ENCODE data around the gene AACS. TPM values are rescaled to one million over a fixed set of nuclear protein-coding genes. Genes with fewer than 3 reads are reported as not detected.

Gene AACS
- total and polyA plus RNA-seq, 2 of the 8 experiments (the other 6 are each of a cell fraction or from before 2014, with no cell fraction given): 51.9 to 52.4 TPM

- no peak for TF ChIP-seq HDAC2 (IDR thresholded peaks at IDR 0.05; ENCODE audit: borderline replicate concordance in 1 of 2, low read depth in 2 of 2, low read length in 2 of 2)
- TF ChIP-seq RAD21 (IDR thresholded peaks at IDR 0.05 in 1 of 2, conservative IDR thresholded peaks at IDR 0.05 in 1 of 2; ENCODE audit: low read depth in 2 of 2, low read length in 2 of 2): peak; percentile 46 to 68
- TF ChIP-seq SIN3A (conservative IDR thresholded peaks at IDR 0.05 in 1 of 2, IDR thresholded peaks at IDR 0.05 in 1 of 2; ENCODE audit: low read depth in 1 of 2, low read length in 2 of 2): no peak
These were observed 57.4 kb downstream of the AACS start (continued) for GRCh38 chr12:125122668-125123067.

Measured in H1 (cell line).